HG02763 (cell line): Measurements from ENCODE around the gene ECHDC3.
"Not testable (repeated sequence)": the region's sequence is repeated elsewhere in the genome, so short reads cannot be mapped to it uniquely, and the experiment has no call there.

Source experiments
- ATAC-seq: cut with Tn5 transposase; IDR thresholded peaks from one replicate; pipeline ENCODE4 v1.9.1; 2021; ENCODE audit warnings: mild to moderate bottlenecking, moderate library complexity; ENCODE audit not compliant: unreplicated experiment

Gene ECHDC3, protein sequence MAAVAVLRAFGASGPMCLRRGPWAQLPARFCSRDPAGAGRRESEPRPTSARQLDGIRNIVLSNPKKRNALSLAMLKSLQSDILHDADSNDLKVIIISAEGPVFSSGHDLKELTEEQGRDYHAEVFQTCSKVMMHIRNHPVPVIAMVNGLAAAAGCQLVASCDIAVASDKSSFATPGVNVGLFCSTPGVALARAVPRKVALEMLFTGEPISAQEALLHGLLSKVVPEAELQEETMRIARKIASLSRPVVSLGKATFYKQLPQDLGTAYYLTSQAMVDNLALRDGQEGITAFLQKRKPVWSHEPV

GRCh38 chr10:11742009-11742778 is at the start of gene ECHDC3:
TSS of gene ECHDC3 (plus strand) at chr10:11742382. CDS start at chr10:11742577, 195 bp downstream.
- no peak for ATAC-seq

DNA sequence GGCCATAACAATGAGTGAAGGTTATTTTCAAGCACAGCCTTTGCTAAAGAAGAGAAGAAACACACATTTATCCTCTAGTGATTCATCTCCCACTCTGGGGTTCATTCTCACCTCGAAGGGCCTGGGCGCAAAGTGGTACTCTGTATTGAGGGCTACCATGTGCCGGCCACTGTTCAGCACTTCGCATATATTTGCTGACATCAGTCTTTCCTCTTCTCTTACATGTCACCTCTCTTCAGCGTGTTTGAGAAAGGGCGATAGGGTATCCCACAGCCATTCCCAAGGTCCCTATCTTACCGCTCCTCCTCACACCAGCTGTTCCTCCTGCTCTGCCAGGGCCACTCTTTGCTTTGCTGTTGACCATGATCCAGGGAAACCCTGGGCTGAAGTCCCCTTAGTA is 48.8 kb upstream of the ECHDC3 start:
- ATAC-seq: no peak

GRCh38 chr10:11695779-11696178 is 46.4 kb upstream of the ECHDC3 start:
- ATAC-seq: no peak

DNA sequence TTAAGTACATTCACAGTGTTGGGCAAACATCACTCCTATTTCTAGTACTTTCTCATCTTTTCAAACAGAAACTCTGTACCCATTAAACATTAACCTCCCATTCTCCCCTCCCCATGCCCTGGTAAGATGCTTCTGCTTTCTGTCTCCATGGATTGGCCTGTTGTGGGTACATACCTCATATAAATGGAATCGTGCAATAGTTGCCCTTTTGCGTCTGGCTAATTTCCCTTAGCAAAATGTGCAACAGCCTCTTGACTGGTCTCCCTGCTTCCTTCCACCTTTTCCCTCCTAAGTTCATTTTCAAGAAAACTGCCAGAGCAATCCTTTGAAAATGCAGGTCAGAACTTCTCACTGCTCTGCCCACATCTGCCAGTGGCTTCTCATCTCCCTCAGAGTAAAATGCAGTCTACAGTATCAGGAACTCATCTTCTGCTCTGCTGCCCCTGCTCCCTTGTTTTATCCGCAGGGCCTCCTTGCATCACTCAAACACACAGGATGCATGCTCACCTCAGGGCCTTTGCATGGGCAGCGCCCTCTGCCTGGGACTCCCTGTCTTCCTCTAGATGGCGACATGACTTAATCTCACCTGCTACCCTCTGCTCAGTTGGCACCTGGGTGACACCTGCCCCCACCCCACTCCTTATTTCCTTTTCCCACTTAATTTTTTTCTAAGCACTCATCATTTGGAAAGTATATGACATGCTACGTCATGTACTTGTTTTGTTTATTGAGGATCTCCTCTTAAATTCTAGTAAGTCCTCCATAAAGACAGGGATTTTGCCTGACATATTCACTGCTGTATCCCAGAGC is 44.3 kb upstream of the ECHDC3 start:
- peak; percentile 35 for ATAC-seq

DNA sequence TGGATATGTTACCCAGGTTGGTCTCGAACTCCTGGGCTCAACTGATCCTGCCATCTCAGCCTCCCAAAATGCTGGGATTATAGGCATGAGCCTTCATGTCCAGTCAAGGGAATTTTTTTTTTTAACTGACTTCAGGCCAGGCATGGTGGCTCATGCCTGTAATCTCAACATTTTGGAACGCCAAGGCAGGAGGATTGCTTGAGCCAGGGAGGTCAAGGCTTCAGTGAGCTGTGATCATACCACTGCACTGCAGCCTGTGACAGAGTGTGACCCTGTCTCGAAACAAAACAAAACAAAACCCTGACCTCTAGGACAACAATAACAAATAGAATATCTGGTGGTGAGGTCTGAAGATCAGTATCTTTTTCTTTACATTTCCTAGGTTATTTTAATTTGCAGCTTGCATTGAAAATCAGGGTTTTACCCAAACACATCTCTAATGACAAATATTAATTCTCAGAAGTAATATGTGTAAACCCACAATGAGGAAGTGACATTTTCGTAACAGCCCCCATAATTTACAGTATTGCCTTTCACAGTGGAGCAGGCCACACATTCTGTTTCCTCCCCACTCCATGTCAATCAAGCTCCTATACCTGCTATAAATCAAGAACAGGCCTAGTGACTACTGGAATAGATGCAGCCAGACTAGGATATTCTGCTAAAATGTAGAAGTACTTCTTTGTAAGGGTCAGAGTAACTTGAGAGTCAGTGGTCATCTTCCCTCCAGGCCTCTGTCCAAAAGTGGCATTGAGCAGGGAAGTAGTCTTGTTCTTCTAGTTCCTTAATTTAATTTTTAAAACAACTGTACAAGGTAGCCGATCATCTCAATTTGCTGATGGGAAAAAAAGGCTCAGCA is 43.3 kb upstream of the ECHDC3 start:
- ATAC-seq: peak; percentile 58

DNA sequence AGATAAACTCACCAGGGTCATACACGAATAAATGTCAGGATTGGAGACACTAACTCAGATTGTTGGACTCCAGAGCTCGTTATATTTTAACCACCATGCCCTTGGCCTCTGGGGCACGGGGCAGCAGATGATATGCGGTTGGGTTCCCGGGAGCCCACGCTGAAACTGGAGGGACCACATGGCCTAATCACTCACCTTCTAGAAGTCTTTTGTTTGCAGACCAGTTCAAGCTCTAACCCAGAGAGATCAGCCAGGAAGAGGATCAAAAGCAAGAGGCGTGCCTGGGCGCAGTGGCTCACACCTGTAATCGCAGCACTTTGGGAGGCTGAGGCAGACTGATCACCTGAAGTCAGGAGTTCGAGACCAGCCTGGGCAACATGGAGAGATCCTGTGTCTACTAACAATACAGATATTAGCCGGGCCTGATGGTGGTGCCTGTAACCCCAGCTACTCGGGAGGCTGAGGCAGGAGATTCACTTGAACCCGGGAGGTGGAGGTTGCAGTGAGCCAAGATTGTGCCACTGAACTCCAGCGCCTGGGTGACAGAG is 42.6 kb upstream of the ECHDC3 start:
- ATAC-seq: peak; percentile 7

DNA sequence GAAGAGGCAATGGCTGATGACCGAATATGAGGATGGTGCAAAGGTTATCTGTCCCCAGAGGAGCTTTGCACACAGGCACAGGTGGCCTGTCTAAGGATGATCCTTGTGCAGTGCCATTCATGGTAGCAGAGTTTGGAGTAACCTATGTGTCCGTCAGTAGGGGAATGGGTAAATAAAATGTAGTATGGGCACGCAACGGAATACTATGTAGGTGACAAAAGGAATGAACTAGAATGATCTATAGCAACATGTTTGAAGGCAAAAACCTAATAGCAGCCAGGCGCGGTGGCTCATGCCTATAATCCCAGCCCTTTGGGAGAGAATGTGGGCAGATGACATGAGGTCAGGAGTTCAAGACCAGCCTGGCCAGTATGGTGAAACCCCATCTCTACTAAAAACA is 41.6 kb upstream of the ECHDC3 start:
- ATAC-seq: no peak

DNA sequence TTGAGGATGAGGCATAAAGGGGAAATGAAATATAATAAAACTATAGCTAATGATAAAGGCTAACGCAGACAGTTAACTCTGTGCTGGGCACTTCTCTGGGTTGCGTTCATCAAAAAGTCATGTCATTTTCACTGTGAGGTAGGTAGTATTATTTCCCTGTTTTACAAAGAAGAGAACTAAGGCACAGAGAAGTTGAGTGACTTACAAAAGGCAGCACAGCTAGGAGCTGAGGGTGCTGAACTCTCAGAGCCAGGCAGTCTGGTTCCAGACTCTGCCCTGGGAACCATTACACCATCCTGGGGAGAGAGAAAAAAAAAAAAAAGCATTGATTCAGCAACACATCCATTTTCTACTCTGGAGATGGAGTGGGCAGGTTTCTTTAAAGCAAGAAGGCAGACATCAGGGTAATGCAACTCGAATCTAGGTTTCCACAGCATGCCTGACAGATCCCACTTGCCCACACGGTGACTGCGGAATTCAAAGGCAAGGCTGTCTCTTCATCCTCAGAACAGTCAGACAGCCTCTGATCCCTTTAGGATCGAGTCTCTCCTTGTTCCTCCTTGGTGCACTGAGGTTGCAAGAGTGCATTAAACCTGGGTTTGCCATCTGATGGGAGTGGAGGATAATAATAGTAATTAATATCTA is 40.6 kb upstream of the ECHDC3 start:
- ATAC-seq: no peak

- ATAC-seq: no peak
Observed at GRCh38 chr10:11702264-11702663, 39.9 kb upstream of the ECHDC3 start.

GRCh38 chr10:11704092-11704491 is 38.1 kb upstream of the ECHDC3 start:
- ATAC-seq: no peak

- ATAC-seq: no peak
Observed at GRCh38 chr10:11705722-11706121, 36.5 kb upstream of the ECHDC3 start.

GRCh38 chr10:11706895-11707567 is 35.2 kb upstream of the ECHDC3 start:
- ATAC-seq: no peak

GRCh38 chr10:11707624-11708350 is 34.4 kb upstream of the ECHDC3 start:
- no peak for ATAC-seq

GRCh38 chr10:11708801-11709200 is 33.4 kb upstream of the ECHDC3 start:
- ATAC-seq: not testable (repeated sequence)

GRCh38 chr10:11712744-11713143 is 29.4 kb upstream of the ECHDC3 start:
- ATAC-seq: no peak

DNA sequence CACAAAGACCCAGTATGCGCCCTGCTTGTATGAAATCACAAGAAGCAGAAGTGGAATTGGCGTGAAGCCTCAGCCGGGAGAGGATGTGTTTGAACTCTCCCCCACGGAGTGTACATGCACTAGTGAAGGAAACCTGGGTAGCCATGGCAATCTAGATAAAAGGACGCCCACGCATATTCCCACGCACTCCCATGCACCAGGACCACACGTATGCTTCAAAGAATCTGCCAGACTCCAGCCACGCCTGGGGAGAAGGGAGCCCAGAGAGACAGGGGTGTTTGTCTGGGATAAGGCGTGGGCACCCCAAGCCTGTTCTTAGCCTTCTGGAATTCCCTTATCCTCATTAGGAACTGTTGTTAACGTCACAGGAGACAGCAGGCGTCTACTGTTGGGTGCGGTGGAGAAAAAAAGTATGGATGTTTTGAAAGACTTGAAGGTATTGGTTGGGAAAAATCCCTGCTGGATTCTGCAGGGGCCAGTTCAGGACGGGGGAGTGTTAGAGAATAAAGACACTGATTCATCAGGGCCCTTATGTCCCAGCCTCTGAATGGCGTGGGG is 28.9 kb upstream of the ECHDC3 start:
- ATAC-seq: no peak

DNA sequence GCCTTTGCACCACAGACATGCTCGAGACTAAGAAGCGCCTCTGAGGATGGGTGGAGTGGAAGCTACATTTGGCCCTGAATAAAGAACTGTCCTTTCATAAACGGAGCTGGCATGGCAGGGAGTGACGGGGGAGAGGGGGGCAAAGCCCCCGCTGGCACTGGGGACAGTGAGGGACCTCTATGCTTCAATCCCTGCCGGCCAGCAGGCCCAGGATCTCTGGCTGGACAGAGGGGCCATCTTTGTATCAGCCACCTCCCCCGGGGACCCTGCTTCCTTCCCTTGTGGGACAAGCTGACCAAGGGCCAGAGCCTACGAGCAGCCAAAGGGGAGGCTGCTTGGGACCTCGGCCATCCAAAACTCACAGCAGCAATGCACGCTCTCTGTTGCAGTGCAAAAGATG is 28.2 kb upstream of the ECHDC3 start:
- no peak for ATAC-seq

GRCh38 chr10:11714750-11715365 is 27.3 kb upstream of the ECHDC3 start:
- no peak for ATAC-seq
